ENCODE measurements around the gene GAK. TPM values are rescaled to one million over a fixed set of nuclear protein-coding genes. Genes with fewer than 3 reads are reported as not detected.
A peak's percentile ranks its signal among the peaks of the same experiment; 100 is the strongest.

The GAK gene
- total RNA-seq, 1 experiment from 2014 or later = 86.6 TPM

- H3K36me3 ChIP-seq (ENCODE audit: control insufficient read depth, insufficient read depth, low read length) = no peaks in the 10 kb centered on the region
- in situ Hi-C loops (cut with HindIII; ENCODE audit: low pct_unique_long_range_greater_than_20kb, low sequenced_read_pairs) = no loop called here
- no peaks in the 10 kb centered on the region for H3K9me3 ChIP-seq (ENCODE audit: control insufficient read depth, insufficient read depth, low read depth, low read length)
- no TSS peak for BruUV-seq (replicated peaks)
- ChIA-PET CTCF (no interaction called here), POLR2A (no interaction called here)
- H3K4me1 ChIP-seq (ENCODE audit: control insufficient read depth, insufficient read depth, low read length) = no peaks in the 10 kb centered on the region
- H3K27me3 ChIP-seq (ENCODE audit: control insufficient read depth, insufficient read depth, low read length) = no peaks in the 10 kb centered on the region
- intact Hi-C loops (cut with micrococcal nuclease; ENCODE audit: unreplicated experiment) = no loop called here
- DNase-seq (ENCODE audit: low read depth, low spot score) (no peak), ATAC-seq (no peak)
- no peak for TF ChIP-seq SIN3A (IDR thresholded peaks at IDR 0.05; ENCODE audit: borderline replicate concordance, insufficient read depth, low read depth, low read length)
- TF ChIP-seq TCF7L2 (IDR thresholded peaks at IDR 0.05; ENCODE audit: low read depth, low read length) = no peak
- no peak for TF ChIP-seq REST (IDR thresholded peaks at IDR 0.05; ENCODE audit: insufficient read depth in 1 of 2, low read depth in 2 of 2, low read length in 1 of 2)
- no peak for TF ChIP-seq CTCF (IDR thresholded peaks at IDR 0.05)
- no peak for TF ChIP-seq POLR2AphosphoS5 (IDR thresholded peaks at IDR 0.05; ENCODE audit: low read depth, low read length)
- no peak overlapping the region for H3K27ac ChIP-seq (ENCODE audit: low read length)
- no peak overlapping the region for H3K4me3 ChIP-seq (ENCODE audit: low read depth in 2 of 2, low read length in 2 of 2)
Observed at GRCh38 chr4:834368-835147, 97.6 kb downstream of the GAK start.

- H3K4me3 ChIP-seq (ENCODE audit: low read depth in 2 of 2, low read length in 2 of 2) = no peak overlapping the region
- in situ Hi-C loops (cut with HindIII; ENCODE audit: low pct_unique_long_range_greater_than_20kb, low sequenced_read_pairs) (no loop called here), intact Hi-C loops (cut with micrococcal nuclease; ENCODE audit: unreplicated experiment) (no loop called here)
- no peaks in the 10 kb centered on the region for H3K4me1 ChIP-seq (ENCODE audit: control insufficient read depth, insufficient read depth, low read length)
- no peaks in the 10 kb centered on the region for H3K36me3 ChIP-seq (ENCODE audit: control insufficient read depth, insufficient read depth, low read length)
- ChIA-PET CTCF (interaction anchor here (0.6 kb wide), 1 partner anchor 55 kb away, joined by 3 read pairs; no protein-coding TSS in a partner anchor), POLR2A (no interaction called here)
- TF ChIP-seq CTCF (IDR thresholded peaks at IDR 0.05) (no peak), SIN3A (IDR thresholded peaks at IDR 0.05; ENCODE audit: borderline replicate concordance, insufficient read depth, low read depth, low read length) (no peak), POLR2AphosphoS5 (IDR thresholded peaks at IDR 0.05; ENCODE audit: low read depth, low read length) (no peak)
- no peaks in the 10 kb centered on the region for H3K27me3 ChIP-seq (ENCODE audit: control insufficient read depth, insufficient read depth, low read length)
- ATAC-seq (0 out of 2 replicates have a peak, but pooled peaks have one; percentile 9), DNase-seq (ENCODE audit: low read depth, low spot score) (no peak)
- no peak overlapping the region for H3K27ac ChIP-seq (ENCODE audit: low read length)
- BruUV-seq (replicated peaks) = no TSS peak
- H3K9me3 ChIP-seq (ENCODE audit: control insufficient read depth, insufficient read depth, low read depth, low read length) = no peaks in the 10 kb centered on the region
Observed at GRCh38 chr4:833731-834367, 98.3 kb downstream of the GAK start.

All from Panc1 (cell line).